C4-2B (cell line): ENCODE measurements around the gene TMSB4X.

Experiments used
- ZFX ChIP-seq: fragments of 450-650 bp; IDR thresholded peaks from 2 replicates; pipeline ENCODE4 v1.6.1; 2017
- TF ChIP-seq, protein P1 (sequence below): fragments of 450-650 bp; conservative IDR thresholded peaks from 2 replicates; pipeline ENCODE4 v1.5.1; 2017; ENCODE audit warnings: mild to moderate bottlenecking

DNA sequence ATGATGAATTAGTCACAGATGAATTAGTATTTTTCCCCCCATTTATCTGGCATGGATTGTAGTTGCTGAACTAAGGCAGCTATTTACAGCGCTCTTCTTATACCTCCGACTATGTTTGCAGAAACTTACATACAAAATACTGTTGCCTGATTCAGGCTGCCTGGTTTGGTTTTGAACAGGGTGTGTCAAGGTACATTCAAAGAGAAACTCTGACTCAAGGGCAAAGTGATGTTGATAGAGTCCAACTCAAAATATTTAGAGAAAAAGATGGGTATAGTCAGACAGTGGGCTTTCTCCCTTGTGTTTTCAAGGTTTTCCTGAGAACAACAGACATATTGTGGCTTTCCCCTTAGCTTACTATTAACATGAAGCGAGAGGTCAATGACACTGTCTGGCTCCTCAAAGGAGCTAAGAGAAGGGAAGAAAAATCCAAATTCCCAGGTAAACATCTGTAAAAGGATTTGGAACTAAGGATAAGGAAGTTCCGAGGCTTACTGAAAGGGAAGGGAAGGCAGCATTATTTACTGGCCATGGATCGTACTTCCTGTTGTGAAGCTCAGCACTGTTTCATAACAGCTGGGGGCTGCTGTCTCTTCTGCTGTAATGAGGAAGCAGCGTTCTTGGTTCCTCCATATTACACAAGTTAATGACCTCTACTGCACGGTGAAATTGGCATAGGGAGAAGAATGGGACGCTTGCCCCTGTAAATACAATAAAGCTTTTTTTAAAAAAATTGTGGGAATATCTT is 38.6 kb downstream of the TMSB4X start:
- TF ChIP-seq, protein P1, sequence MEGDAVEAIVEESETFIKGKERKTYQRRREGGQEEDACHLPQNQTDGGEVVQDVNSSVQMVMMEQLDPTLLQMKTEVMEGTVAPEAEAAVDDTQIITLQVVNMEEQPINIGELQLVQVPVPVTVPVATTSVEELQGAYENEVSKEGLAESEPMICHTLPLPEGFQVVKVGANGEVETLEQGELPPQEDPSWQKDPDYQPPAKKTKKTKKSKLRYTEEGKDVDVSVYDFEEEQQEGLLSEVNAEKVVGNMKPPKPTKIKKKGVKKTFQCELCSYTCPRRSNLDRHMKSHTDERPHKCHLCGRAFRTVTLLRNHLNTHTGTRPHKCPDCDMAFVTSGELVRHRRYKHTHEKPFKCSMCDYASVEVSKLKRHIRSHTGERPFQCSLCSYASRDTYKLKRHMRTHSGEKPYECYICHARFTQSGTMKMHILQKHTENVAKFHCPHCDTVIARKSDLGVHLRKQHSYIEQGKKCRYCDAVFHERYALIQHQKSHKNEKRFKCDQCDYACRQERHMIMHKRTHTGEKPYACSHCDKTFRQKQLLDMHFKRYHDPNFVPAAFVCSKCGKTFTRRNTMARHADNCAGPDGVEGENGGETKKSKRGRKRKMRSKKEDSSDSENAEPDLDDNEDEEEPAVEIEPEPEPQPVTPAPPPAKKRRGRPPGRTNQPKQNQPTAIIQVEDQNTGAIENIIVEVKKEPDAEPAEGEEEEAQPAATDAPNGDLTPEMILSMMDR: no peak
- no peak for TF ChIP-seq ZFX
